HG02840 (cell line): Measurements from ENCODE around the gene DVL2.

Experiments
- ATAC-seq: cut with Tn5 transposase; IDR thresholded peaks from one replicate; pipeline ENCODE4 v1.9.1; 2021; ENCODE audit warnings: mild to moderate bottlenecking, moderate library complexity, moderate number of reproducible peaks; ENCODE audit not compliant: unreplicated experiment, low FRiP score

DVL2 gene

DNA sequence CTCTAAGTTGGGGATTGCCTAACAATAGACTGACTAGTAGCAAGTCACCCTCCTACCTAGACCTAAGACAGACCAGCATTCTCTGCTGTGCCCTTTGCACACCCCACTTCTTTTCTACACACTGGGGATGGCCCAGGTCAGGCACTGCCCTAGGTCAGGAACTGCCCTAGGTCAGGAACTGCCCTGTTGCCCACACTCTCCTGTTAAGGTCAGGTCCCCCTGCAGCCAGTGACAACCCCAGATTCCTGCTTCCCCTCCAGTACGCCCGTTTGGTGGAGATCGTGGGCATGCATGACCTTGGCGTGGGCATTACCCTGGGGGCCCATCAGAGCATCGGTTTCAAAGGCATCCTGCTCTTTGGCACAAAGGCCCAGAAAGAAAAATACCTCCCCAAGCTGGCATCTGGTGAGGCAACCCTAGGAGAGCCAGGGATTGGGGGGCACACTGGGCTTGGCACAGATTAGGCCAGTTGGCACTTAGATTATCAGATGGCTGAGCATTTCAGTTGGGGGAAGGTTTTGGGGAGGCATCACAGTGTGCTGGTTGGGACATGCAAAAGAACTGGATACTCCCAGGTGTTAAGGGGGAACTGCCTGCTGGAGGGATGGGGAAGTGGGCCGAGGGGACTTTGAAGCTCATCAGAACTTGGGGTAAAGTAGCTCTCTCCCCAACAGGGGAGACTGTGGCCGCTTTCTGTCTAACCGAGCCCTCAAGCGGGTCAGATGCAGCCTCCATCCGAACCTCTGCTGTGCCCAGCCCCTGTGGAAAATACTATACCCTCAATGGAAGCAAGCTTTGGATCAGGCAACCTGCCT, 12.8 kb downstream of the DVL2 start:
- no peak for ATAC-seq

DNA sequence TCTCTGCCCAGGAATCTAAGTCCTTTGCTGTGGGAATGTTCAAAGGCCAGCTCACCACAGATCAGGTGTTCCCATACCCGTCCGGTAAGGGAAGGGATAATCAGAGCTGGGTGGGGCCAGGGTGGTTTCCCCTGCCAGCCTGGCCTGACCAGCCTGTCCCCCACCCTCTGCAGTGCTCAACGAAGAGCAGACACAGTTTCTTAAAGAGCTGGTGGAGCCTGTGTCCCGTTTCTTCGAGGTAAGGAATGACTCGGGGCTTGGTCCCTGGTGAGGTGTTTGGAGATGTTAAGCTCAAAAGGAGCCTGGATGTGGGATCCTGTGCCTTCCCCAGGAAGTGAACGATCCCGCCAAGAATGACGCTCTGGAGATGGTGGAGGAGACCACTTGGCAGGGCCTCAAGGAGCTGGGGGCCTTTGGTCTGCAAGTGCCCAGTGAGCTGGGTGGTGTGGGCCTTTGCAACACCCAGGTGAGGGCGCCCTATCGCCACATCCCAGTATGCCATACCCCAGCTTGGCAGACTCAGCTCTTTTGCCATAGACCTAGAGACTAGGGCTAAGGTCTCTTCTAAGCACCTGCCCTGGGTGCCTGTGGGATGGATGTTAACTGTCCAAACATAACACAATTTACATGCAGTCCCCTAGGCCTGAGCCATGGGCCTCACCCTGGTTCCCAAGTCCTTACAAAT, 13.6 kb downstream of the DVL2 start:
- ATAC-seq, result no peak

DNA sequence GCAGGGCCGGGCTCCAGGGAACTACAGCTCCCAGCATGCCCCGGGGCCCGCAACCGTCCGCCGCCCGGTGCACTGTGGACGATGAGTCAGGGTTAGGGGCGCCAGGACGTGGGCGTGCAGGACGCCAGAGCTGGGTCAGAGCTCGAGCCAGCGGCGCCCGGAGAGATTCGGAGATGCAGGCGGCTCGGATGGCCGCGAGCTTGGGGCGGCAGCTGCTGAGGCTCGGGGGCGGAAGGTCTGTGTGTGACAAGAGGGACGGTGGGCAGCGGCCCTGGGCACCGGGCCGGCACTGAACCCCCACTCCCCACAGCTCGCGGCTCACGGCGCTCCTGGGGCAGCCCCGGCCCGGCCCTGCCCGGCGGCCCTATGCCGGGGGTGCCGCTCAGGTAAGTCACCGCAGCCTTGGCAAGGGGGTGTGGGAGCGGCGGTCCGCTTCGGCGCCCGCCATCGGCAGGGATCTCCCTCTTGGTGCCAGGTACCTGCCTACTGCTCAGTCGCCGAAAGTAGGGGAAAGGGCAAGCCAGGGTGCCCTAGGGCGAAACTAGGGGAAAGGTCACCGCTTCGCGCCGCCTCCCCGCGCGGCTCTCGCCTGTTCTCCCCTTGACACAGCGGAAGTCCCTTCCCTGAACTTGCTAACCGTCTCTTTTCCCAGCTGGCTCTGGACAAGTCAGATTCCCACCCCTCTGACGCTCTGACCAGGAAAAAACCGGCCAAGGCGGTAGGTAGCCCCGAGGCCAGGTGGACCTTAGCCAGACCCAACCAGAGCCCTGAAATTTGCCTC, 14.3 kb downstream of the DVL2 start, which contains the start of the genes ACADVL and DLG4:
Gene ACADVL (plus strand): TSS at position 127 of the 781 bp plus-strand sequence. CDS start 47 bp downstream, at position 174.
Gene DLG4 (minus strand): TSS at position 25 of the 781 bp plus-strand sequence.
- ATAC-seq, result peak; percentile 52

DNA sequence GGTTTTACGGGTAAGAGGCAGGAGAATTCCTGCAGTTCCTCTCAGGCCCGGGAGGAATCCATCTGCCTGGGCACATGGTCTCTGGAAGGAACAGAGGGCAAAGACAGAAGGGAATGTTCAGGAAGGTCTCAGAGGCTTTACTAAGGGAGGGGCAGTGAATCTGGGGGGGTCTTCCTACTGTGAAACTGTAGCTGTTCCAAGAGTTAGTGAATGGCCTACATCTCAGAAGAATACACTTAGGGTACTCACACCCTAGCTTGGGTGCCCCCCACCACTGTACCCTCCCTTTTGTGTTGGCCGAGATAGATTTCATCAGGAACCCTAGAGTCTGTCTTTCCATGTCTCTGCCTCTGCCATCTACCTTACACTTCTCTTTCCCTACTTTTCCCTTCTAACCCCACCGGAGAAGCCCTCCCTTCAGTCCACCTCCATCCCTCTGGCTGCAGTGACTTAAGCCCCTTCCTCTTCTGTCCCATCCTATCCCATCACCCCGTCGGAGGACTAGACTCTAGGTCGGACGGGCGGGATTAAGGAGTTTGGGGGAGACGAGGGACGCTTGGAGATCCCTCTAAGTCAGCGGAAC, 15.0 kb downstream of the DVL2 start:
- no peak for ATAC-seq

DNA sequence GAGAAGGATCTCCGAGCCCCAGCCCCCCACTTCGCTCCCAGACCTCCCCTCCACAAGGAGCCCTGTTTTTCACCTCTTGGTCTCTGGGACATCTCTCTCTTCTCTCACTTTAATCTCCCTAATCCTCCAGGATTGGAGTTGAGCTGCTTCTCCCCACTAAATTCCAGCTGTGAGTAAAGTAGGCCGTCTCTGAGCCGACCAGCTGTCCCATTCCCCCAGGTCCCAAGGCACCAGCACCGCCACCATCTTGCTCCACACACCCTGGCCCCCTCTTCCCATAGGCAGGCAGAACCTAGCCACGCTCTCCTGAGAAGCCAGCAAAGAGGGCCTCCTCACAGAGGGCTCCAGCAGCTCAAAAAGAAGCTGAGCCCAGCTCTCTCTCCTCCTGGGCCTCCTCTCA, 15.6 kb downstream of the DVL2 start:
- ATAC-seq, result no peak

DNA sequence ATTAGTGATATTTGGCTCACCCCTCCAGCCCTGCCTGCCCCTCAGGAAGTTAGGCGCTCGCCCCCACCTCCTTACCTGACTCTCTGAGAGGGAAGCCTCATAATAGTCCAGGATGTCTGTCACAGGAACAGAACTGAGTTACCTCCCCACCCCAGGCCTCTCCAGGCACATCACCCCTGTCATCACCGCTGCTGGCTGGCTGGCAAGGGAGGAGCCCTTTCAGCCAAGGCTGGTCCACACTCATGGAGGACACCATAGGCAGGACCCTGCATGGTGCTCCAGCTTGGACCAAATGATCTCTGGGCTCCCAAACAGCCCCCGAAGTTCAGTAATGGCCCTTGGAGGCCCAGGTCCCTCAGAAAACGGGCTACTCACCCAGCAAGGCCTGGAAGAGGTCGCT, 16.2 kb downstream of the DVL2 start:
- ATAC-seq, result no peak

DNA sequence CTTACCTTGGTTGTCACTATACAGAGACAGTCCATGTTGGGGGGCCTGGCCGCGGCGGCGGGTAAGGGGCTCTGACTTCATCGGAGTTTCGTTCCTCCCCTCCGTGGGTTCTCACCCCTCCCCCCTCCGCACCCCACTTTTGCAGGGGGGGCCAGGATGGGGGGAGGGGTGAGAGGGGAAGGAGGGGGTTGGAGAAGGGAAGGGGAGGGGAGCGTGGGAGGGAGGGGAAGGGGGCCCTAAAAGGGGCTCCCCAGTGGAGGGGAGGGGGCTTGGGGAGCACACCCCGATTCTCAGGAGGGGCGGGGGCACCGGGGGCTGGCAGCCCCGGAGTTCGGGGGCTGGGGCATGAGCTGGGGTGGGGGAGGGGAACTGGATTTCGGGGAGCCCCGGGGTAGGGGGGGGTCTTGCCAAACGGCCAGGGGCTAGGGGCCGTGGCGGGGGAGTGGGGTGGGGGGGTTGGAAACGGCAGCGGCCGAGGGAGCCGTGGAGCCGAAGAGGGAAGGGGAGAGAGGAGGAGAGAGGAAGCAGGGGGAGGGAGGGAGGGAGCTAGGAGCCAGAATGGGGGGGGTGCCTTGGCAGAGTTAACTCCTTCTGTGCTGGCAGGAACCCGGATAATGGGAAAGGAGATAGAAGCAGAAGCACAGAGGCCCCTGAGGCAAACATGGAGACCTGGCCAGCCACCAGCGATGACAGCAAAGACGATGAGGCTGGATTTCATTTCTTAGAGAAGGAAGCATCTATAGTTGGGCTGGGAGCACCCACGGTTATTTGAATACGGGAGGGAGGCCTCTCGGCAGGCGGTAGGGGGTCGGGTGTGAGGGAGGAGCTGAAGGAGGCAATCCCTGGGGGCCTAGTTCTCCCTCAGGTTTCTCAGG, 17.0 kb downstream of the DVL2 start:
- ATAC-seq, result no peak

DNA sequence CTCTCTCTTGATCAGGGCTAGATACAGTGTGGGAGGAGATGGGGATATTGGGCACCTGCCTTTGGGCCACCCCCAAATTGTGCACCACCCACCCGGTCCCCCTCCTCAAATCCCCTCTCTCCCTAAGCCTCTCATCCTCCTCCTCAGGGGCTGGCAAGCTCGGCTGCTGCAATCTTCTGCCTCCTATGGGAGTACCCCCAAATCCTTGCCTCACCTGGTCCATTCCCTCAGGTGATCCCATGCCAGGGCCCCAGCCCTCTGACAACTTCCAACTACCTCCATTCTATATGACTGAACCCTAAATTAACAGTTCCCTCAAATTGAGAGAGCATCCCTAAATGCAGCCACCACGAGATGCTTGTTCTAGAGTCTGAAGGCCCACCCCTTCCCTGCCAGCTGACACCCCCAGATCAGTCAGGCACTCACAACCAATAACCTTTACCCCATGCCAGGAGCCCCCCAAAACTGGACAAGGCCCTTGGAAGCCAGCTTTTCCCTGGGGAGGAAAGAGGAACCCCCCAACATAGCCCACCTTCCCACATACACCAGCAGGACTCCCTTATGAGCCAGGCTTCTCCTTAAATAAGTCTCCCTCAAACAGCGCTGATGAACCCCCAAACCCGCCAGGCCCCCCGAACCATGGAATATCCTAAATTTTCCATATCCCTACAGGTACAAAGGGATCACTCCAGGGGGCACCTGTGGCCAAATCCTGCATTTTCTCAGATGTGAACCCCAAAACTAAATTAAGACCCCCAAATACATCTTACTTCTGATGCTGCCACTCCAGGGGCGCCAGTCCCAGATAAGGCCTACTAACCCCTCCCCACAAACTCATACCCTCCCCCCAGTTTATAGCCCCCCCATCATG, 17.8 kb downstream of the DVL2 start:
- no peak for ATAC-seq

DNA sequence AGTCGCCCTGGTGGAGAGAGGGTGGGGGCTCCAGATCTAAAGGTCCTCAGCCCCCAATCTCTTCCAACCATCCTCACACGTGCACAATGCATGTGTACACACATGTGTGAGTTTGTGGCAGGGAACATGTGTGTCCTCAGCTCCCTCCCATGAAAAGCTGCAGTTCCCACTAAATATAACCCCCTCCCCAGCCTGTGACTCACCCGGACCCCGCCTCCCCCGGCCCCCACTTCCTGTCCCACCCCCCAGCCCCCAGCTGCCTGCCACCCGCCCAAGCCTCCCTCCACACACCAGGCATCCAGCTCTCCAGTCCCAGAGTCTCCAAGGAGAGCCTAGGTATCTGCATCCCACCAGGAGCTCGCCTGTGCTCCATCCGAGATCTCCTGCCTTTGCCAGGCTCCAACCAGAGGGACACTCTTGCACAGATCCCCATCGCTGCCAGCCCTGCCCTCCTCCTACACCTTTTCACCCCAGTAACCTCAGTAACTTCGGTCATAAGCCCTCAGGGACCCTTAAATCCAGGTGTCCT, 18.6 kb downstream of the DVL2 start:
- ATAC-seq, result no peak

DNA sequence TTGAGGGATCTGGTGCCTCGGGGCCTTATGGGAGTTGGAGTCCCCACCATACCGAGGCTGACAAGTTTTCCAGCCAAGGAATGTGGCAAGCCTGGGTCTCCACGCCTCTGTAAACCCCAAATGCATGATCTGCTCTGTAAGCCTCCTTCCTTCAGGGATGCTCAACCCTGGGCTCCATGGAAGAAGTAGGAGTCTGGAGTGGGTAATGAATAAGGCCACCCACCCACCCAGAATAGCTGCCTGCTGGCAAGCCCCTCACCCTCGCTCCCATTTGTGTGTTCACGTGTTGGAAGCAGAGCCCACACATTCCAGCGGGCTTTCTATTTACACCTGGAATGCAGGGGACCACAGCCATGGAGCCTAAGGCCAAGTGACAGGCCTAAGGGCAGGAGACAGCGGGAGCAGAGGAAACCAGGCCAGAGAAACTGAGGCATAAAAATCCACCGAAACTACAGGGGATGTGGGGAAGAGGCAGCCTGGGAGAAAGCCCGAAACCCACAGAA, 19.1 kb downstream of the DVL2 start:
- no peak for ATAC-seq

DNA sequence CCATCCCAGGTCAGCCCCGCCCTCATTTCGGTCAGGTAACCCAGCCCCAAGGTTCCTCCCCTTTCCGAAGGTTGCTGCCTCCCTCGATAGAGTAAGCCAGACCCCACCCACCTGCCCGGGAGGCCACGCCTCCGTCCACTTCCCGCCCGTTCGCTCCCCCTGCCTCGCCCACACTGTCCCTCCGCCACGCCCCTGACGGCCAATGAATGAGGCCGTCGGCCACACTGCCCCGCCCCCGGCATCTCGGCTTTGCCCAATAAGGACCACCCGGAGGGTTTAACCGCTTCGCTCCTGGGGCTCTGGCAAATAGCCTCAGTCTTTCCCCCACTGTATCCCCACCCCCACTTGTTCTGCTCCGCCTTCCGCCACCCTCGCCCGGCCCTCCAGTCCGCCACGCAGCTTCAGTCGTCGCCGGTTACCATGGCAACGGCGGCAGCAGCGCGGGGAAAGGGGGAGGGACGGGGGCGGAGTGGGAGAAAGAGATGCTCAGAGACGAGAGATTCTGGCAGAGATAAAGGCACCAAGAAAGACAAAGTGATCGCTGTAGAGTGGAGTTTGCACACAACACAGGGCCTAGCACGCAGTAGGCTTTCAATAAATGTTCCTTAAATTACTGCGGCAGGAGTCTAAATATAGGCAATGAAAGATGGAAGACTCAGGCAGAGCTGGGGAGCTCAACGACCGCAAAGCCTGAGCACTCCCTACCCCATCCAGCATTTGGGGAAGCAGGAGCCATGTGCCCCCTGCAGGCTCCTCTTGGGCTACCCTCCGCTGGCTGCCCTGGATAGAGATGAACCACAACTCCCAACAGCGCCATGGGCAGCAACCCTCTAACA, 19.8 kb downstream of the DVL2 start:
- peak; percentile 74 for ATAC-seq

DNA sequence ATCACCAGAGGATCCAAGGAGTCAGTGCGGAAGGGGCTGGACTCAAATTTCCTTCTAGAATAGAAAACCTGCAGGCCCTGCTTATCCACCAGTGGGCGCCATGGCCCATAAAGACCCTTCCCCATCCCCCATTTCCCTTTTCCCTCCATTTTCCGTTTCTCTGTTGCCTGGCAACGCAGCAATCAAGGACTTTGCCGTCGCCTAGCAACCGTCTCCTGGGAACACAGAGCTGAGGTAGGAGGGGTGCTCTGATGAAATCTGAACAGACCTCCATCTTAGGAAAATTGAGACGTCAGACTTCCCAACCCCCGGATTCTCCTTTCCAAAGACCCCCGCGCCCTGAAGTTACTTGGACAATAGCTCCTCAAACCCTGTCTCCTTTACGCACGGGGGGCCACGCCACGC, 20.4 kb downstream of the DVL2 start:
- ATAC-seq, result no peak

DNA sequence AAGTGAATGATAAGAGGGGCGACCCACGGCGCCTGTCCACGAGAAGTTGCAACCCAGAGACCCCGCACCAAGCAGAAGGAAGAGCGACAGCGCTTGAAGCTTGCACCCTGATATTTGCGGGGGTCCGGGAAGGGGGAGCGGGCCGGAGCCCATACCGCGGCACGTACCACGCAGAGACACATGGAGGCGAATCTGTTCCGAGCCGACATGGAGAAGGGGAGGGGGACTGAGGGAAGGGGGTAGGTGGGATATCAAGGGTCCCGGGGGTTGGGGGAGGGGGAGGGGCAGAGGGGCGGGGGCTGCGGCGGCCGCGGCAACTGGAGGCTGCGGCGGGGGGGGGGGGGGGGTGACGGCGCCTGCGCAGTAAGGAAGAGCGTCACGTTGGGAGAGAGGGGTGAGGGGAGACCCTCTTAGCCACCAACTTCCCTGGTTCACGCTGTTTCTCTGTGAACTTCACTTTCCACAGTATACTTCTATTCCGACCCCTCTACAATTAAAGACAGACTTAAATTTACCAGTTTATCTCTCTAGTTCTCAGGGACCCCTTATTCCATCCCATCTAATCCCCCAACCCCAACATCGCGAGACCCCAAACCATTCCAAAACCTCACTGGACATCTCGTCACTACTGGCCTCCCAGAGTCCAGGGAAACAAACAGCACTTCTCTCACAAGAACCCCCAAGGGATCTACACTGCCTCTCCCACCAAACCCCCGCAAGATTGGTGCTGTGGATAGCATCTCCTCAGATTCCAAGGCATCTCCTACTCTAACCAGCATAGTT, 22.6 kb downstream of the DVL2 start:
- no peak for ATAC-seq

DNA sequence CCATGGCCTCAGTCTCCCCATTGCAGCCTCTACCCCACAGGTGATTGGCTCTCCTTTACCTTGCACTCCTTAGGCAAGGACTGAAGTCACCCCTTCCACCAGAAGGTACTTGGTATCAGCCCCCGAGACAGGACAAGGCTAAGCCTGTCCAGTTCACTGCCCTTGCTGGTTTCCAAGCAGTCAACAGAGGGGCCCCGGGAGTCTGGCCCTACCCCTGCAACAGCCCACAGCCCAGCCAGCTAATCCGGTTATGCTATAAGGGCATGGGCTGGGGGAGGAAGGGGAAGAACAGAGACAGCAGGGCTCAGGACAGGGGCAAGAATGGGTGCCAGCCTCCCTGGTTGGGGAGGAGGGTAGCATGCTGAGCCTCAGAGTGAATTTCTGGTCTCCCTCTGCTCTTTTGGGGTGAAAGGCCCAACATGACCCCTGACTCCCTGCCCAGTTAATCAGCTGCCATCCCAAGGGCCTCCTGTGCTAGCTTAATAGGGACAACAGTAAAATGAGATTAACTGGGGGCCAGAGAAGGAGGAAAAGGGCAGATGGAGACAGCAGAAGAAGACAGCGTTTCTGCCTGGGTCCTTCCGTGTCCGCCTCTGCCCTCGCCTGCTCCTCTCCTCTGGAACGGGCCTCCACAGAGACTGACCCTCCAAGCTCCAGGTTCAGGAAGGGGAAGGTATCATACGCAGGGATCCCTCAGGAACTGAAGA, 25.4 kb downstream of the DVL2 start:
- no peak for ATAC-seq

DNA sequence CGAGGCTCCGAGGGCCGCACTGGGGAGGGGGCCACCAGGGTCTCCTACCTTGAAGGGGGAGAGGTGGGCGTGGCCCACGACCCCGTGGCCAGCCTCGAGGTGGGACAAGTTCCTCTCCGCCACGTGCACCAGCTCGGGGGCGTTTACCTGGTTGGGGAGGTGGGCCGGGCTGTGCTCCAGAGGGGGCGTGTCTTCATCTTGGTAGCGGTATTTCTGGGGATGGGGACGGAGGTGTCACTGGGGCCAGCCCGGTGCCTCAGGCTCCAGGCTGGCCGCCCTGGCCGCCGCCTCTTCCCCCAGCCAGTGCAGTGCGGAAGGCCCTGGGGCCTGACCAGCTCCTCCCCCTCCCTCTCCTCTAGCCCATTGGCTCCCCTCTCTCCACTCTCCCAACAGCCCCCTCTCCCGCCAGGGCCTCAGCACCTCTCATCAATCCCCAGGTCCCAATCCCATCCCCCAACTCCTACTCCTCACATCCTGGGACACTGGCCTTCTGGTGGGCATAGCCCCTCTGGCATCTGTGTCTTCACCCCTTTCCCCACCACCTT, 26.2 kb downstream of the DVL2 start:
- ATAC-seq, result no peak
